GM04503 (cell line): ENCODE measurements around the gene NCKAP5.

Experiments
- DNase-seq: peaks from one replicate; pipeline ENCODE4 v3.0.0-alpha.2; 2012; ENCODE audit warnings: low read depth

The NCKAP5 gene

DNA sequence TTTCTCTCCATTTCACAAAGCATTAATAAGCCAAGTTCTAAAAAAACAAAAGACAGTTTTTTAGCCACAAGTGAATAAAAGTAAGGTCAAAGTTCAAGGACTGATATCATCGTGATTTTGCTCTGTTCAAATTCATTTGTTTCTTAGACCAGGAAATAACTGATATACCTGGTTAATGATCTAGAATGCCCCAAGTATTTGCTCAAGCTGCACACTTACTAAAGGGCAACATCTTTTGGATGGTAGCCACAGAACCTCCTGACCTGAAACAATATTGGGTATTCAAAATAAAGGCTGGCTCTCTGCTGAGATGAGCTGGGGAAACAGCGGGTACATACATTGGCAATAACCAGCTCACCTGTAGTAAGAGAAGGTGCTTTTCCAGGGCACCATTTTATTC lies 583.5 kb downstream of the NCKAP5 start:
- DNase-seq: no peak

DNA sequence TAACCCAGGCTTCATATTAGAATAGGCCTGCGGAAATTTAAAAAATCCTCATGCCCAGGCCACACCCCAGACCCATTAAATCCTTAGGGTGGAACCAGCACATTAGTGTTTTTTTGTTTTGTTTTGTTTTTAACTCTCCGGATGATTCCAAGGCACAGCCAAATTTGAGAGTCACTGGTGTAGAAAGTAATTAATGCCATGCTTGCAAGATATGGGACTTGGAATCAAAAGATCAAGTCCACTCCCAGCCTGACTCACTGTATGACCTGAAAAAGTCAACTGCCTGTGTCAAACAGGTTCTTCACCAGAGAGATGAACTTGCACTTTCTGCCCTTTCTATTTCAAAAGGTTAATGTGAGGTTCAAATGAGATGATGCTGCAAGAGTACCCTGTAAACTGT lies 588.0 kb downstream of the NCKAP5 start:
- DNase-seq: no peak

DNA sequence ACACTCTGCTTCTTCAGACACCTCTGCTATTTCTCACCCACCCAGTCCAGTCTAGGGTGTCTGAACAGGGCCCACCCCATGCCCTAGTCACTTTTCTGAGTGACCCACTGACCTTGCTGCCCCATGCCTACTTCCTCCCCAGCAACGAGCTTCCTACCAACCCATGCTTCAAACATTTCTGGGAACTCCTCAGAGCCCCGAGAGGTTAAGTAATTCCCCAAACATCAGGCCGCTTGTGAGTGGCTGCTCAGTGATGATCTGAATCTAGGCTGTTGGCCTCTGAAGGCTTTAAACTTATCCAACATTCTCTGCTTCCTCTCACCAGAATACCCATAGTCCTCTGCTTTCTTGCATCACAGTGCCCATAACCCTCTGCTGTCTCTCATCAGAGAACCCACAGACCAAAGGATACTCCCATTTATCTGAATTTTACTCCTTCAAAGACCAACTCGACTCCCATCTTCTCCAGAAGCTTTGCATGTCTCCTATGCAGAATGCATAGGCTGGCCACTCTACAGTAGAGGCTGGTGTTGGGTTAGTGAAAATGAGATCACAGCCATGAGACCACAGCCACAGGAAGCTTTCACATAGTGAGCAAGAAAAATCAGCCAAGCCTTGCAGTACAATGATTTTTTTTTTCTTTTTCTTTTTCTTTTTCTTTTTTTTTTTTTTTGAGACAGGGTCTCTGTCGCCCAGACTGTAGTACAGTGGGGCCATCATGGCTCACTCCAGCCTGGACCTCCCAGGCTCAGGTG lies 588.7 kb downstream of the NCKAP5 start:
- DNase-seq: no peak

DNA sequence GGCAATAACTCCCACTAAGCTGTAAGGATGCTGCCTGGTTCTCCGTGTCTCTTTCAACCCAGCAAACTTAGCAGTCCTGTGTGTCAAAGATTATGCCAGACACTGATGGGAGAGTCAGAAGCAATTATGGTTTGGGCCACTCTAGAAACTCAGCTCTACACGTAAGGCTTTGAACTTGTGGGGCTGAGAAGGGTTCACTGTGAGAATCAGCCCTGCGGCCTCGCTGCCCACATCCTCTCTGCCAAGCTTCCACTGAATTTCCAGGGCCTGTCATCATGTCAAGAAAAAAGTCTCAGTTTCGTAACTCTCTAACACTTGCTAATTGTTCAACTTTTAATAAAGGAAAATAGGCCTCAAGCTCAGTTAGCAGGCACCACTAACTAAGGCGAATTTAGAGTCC lies 589.4 kb downstream of the NCKAP5 start:
- no peak for DNase-seq

DNA sequence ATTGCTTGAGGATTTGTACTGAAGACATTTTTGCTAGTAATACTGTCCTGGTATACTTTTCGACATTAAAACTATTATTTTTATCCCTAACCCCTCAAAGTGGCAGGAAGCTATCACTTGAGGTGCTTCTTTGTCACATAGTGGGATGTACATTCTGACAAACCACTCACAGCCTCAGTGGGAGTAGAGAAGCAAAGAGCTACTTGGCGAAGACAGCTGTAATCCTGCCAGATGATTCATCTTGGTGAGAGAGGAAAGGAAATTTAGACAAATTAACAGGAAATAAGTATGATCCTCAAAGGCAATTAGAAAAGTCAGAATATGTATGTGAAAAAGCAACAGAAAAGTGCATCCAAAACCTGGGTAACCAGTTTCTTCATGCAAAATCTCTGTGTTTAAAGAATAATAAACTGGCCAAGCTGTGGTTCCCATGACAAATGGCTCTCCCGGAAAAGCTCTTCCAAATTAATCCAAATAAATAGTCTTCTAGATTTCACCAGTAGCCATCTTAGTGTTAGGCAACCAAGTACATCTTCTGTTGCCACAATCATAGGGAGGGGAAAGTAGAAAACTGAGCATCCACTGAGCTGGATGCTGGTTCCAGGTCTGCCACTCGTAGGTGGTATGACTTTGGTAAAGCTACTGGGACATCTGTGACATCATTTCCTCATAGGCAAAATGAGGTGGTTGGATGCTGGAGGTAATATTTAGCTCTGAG lies 590.3 kb downstream of the NCKAP5 start:
- DNase-seq: no peak

DNA sequence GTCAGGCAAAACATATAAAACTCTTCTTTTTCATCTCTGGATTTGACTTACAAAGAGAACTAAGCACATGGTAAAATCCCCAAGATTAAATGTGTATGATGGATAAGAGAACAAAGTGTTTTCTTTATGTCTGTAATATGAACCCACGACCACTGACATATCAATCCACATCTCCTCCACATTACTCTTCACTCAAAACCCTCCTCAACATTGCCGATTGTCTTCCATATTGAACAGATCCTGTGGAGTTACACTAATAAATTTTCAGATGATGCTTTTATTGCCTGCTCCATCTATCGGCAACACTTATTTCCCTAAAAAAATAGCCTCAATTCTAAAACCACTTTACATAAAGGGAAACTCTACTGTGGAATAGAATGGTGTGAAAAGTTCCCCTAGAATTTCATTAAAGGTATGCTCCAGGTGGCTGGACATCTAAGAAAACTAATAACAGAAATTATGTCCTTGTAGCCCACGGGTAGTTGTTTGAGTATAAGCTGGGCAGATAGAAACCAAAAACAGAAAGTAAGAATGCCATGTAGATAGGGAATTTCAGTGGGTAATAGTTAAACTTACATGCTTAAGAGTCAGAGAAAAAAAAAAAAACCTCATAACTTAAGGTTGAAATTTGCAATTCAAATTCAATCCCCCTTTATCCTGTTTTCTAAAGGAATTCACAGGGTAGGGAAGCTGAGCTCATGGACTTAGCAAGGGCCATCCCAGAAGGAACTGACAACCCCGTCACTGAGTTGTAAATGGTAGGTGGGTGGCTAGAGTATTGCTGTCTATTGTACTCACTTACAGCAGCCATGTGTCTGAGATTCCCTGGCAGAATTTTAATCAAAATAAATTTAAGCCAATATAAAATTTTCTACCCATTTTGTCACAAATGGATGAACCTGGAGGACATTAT lies 592.8 kb downstream of the NCKAP5 start:
- no peak for DNase-seq

DNA sequence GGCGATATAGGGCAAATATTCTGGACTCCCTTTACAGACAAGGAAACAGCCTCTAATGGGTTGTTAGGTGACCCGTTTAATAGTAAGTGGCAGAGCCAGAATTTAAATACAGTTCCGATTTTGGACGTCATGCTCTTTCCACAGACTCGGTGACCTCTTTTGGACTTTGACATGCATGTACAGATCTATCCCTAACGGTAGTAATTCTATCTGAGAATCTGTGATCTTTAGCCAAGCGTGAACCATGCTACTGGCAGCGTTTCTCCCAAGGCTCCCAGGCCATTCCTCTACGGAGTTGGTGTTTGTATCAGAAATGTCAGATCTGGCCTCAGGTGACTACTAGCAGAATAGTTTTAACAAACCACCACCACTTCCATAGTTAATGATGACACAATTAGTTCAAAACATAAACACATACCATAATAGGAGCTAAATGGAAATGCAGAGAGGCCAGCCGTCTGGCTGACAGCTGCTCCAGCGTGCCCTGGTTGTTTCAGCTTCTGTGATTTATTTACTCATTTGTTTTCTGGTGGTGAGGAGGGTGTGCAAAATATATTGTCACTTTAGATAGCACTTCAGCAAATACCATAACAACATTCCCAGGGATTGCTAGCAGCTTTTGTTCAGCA lies 593.7 kb downstream of the NCKAP5 start:
- no peak for DNase-seq

DNA sequence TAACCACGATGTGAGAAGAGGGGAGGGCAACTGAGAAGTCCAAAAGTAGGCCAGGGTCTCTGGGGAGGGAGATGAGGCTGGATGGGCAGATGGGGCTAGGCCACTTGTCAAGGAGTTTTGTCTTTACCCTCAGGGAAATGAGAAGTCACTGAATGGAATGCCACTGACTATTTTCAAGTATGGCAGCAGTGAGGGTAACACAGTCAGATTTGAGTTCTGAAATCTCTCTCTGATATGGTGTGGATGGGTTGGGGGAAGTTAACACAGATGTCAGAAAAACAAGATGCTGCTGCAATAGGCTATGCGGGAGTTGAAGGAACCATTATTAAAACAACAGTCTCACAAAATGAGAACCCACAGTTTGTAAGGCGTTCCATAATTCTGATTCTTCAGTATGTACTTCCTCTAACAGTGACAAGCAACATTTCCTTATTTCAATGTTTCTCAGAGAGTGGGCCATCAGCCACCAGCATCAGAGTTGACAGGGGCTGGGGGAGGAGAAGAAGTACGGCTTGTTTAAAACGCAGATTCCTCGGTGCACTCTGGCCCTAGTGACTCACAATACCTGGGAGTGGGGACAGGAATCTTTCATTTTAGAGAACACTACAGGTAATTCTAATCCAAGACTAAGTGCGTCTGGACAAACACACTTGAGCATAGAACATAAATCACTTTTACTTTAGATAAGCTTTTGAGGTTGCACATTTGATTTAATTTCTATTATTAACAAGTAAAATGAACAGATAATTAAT lies 596.8 kb downstream of the NCKAP5 start:
- DNase-seq: no peak

DNA sequence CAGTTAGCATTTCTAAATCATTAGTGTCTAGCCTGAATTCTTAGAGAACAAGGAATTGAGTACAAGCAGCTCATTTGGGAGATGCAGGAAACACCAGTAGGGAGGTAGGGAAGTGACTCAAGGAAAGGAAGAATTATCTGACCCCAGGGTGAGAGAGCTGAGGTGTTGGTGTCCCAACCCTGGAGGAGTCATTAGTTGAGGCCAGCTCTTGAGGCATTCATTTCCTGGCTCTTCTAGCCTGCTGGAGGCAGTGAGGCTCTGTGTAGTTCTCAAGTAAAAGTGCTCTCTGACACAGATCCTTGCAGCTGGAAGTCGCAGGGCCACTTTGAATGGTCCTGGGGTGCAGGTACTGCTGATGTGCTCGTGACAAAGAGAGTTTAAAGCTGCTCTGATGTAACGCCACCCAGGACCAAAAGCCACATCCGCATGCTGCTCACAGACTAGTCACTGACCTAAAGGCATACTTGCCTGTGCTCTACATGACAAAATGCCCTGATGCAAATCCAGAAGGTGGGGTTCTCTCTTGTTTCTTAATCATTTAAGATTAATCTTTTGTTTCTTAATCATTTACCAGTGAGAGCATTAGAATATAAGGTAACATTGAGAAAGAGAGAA lies 598.8 kb downstream of the NCKAP5 start:
- no peak for DNase-seq

DNA sequence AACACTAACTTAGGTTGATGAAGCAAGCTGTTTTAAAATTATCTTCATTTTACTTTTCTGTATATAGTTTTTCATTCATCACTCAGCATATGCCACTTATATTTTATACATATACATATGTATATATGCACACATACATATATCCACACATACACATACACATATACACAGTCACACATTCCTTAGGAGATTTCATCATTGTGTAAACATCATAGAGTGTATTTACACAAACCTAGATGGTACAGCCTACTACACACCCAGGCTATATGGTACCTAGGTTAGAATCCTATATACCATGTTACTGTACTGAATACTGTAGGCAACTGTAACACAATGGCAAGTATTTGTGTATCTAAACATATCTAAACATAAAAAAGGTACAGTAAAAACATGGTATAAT lies 602.8 kb downstream of the NCKAP5 start:
- no peak for DNase-seq

DNA sequence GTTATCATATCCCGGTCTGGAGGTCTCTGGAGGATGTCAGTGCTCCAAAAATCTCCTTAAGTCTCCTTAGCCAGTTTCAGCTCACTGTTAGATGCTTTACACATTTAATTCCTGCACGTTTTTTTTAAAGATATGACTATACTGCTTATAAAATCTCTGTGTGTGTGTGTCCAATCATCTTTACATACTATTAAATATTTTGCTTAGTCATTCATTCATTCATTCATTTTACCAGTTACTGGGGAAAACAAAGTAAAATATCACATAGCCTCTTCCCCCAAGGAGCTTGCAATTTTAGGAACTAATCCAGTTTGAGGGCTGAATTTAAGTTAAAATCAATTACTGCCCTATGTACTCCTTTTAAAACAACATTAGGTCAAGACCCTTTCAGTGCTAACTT lies 605.1 kb downstream of the NCKAP5 start:
- DNase-seq: no peak

DNA sequence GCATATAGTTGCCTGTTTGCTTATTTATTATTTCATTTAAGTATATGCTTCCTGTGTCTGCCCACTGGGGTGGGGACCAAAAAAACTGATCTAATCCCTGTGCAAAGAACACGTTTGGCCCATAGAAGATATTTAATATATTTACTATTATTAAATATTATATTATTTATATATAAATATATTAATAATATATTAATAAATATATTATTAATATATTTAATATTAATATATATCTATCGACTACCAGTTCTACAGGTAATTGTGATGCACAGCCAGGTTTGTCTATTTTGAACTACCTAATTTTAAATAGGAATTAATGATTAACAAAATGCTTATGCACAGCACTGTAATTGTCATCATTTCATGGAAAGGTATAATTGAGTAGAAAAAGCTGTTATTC lies 609.4 kb downstream of the NCKAP5 start:
- no peak for DNase-seq

DNA sequence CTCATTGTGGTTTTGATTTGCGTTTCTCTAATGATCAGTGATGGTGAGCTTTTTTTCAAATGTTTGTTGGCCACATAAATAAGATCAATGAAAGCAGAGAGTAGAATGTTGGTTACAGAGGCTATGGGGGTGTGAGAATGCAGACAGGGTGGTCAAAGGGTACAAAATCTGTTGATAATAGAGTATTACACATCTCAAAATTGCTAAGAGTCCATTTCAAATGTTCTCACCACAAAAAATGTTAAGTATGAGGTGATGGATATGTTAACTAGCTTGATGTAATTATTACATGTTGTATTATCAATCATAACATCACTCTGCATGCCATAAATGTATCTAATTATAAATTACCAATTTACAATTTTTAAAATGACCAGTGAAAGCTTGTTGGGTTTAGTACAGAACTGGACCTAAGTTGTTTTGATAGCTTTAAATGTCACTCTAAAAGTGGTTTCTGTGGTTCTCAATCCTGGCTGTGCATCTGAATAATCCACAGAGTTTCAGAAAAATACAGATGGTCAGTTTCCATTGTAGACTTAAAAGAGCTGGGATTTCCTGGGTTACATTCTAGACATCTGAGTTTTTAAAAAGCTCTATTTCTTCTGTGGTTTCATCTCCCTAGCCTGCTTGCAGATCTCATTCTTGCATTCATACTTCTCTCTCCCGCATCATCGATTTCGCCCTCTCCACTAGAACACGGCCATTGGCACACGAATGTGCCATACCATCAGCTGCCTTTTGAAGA lies 612.2 kb downstream of the NCKAP5 start:
- no peak for DNase-seq

DNA sequence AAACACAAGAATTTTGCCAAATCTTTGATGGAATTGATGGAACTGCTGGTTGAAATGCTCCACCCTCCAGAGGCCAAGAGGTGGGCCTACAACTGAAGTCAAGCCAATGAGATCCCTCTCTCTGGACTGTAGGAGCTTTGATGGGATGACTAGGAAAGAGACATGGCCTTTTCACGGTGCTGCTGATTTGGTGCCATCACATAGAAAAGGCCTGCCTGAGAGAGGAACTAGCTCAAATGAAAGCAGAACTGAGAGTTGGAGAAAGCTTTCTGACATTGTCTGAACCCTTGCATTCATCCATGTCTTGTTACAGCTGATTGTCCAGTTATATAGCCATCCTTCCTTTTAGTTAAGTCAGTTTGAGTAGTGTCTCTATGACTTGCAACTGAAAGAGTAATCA lies 614.5 kb downstream of the NCKAP5 start:
- no peak for DNase-seq

DNA sequence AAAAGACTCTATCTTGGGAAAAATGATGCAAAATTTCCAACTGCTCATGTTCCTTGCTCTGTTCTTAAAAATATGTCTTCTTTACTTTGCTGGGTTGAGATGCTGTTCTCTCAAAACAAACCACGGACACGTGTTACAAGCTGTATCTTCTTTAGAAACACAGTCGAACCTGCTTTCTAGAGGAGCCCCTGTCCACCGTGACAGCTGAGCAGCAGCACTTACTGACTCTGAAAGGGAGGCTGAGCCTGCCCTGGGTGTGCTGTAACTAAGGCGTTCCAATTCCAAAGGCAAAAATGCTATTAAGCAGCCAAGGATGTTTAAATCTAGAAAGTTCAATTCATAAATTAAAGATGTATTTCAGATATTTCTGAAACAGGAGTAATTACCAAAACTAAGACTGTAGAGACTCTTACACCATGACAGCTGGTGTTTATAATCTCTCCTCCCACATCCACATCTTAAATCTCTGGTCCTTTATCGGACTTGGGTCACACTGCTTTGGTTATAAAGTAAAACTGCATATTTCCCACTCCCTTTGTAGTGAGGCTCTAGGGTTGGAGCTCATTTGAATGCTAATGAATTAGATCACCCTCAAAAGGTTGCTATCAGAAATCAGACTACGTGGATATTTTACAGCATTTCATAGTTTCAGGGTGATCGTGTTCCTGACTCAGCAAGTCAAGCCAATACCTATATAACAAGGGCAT lies 617.1 kb downstream of the NCKAP5 start:
- DNase-seq: no peak

DNA sequence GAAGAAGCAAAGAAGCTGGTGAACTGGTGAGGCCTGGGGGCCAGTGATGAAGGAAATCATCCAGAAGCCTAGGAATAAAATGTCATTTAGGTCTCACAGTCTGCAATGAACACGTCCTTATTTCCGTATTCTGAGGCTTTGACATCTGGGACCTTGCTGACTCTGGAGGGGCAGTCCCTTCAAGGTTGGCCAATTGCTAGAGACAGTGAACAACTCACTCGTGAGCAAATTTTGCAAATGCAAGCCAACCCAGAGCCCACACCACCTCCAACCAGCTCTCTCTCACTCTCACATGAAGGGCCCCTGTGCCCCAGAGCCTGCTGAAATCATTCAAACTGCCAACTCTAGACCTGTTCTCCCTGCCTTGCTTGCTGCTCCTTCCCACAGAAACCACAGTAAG lies 619.2 kb downstream of the NCKAP5 start:
- DNase-seq: no peak

DNA sequence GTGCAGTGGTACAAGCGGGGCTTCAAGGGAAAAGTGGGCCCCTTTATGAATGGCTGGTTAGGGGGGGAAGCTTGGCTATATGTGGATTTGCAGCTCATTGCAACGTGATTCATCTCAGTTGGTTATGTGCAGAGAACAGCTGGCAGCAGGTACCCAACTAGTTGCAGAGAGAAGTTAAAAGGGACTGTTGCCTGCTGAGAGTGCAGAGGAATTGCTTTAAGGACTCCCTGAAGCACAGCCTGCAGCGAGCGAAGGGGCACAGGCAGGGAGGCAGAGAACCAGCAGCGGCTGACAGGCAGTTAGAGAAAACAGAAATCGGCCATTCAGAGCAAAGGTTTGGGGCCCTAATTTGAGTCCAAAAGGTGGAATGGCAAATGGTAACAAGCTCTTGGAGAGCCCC lies 620.1 kb downstream of the NCKAP5 start:
- DNase-seq: no peak

DNA sequence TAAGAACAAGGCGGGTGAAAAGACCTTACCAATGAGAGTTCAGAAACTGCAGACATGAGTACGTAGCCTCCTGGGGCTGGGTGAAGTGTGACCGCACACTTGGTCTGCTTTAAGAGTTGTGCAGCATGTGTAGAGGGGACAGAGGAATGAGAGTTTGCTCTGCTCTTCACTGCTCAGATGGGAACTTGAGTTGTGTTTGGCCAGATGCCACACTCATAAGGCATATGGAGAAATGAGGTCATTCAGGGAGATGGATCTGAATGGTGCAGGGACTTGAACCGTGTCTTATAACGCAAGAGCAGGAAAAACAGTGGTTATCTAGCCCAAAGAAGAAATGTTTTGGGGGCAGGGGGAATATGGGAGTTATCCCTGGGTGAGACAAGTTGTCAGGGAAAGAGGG lies 624.4 kb downstream of the NCKAP5 start:
- DNase-seq: no peak

DNA sequence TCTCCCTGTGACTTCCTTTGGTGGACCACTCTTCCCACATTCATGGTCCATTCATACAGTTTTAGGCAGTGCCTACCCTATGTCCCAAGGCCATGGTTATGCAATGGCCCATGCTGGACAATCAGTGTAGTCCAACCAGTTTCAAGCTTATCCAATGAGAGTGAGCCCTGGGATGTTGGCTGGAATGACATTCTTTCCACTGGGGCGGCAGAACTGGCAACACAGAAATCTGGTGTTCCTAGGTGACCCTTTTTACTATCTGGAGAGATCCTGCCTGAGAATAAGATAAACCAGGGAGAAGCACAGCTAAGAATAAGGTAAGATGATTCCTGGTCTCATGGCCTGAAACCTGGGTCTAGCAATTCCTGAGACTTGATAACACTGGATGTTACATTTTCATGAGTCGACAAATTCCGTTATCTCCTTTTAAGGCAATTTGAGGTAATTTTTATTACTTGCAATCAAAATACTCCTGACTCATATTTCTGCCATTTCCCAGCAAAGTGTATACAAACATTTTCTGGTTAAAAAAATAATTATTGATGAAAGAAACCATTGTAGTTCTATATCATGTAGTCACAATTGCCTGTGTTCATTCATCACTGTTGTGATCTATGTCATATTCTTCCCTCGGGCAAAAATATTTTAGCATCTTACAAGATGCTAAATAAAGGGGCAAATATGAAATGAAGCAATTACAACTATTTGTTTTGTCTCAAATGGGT lies 626.8 kb downstream of the NCKAP5 start:
- DNase-seq: no peak
